HepG2 (cell line): ENCODE results near the gene FNDC3B. TPM values are rescaled to one million over a fixed set of nuclear protein-coding genes. Genes with fewer than 3 reads are reported as not detected.

ENCODE experiments used
- DZIP1 ChIP-seq: sonication (generic); formaldehyde crosslinking; IDR thresholded peaks from 2 replicates; pipeline ENCODE4 v1.5.0; 2020; ENCODE audit warnings: mild to moderate bottlenecking, missing genetic modification reagents
- IKZF1 ChIP-seq: fragments of 450-650 bp; IDR thresholded peaks from 2 replicates; pipeline ENCODE4 v1.7.1; 2016
- KLF16 ChIP-seq, 2 experiments: sonication (generic) in 1 of 2; formaldehyde crosslinking in 1 of 2; IDR thresholded peaks; 2 replicates each; pipeline versions ENCODE4 v1.6.1 to v1.8.0; 2016 to 2023; ENCODE audit warnings: missing genetic modification reagents in 2 of 2, missing compliant biosample characterization in 1 of 2
- MYPOP ChIP-seq: sonication (generic); formaldehyde crosslinking; IDR thresholded peaks from 2 replicates; pipeline ENCODE4 v1.8.1; 2023; ENCODE audit warnings: mild to moderate bottlenecking, moderate library complexity, missing genetic modification reagents
- NCOR1 ChIP-seq: fragments of 200-600 bp; sonication (generic); IDR thresholded peaks from 2 replicates; pipeline ENCODE4 v1.7.0; 2017; ENCODE audit warnings: antibody characterized with exemption, low read length, borderline replicate concordance
- NFATC3 ChIP-seq: sonication (generic); formaldehyde crosslinking; IDR thresholded peaks from 2 replicates; pipeline ENCODE4 v1.5.1; 2020; ENCODE audit warnings: mild to moderate bottlenecking, missing genetic modification reagents
- NFYB ChIP-seq: sonication (generic); formaldehyde crosslinking; IDR thresholded peaks from 2 replicates; pipeline ENCODE4 v1.4.0; 2020; ENCODE audit warnings: missing genetic modification reagents
- RNF219 ChIP-seq: sonication (generic); formaldehyde crosslinking; IDR thresholded peaks from 2 replicates; pipeline ENCODE4 v1.5.0; 2020; ENCODE audit warnings: mild to moderate bottlenecking, missing genetic modification reagents
- SOX13 ChIP-seq, 3 experiments: fragments of 450-650 bp in 1 of 3; sonication (generic) in 1 of 3; formaldehyde crosslinking in 1 of 3; IDR thresholded peaks in 2 of 3; conservative IDR thresholded peaks in 1 of 3; 2 replicates each; pipeline versions ENCODE4 v1.5.0 to v1.6.1; 2016 to 2020; ENCODE audit warnings: antibody characterized with exemption in 1 of 3, mild to moderate bottlenecking in 1 of 3, missing compliant biosample characterization in 1 of 3, missing genetic modification reagents in 1 of 3, moderate library complexity in 1 of 3
- SPEN ChIP-seq: sonication (generic); formaldehyde crosslinking; IDR thresholded peaks from 2 replicates; pipeline ENCODE4 v1.5.1; 2020; ENCODE audit warnings: low read depth, mild to moderate bottlenecking, missing genetic modification reagents
- TEF ChIP-seq: sonication (generic); formaldehyde crosslinking; IDR thresholded peaks from 2 replicates; pipeline ENCODE4 v1.5.0; 2020; ENCODE audit warnings: missing genetic modification reagents
- ZBTB46 ChIP-seq: sonication (generic); formaldehyde crosslinking; IDR thresholded peaks from 2 replicates; pipeline ENCODE4 v1.4.0; 2020; ENCODE audit warnings: mild to moderate bottlenecking, missing genetic modification reagents, borderline replicate concordance
- ZNF280D ChIP-seq: sonication (generic); formaldehyde crosslinking; IDR thresholded peaks from 2 replicates; pipeline ENCODE4 v1.5.1; 2020; ENCODE audit warnings: mild to moderate bottlenecking, missing genetic modification reagents
- ZNF556 ChIP-seq: sonication (generic); formaldehyde crosslinking; IDR thresholded peaks from 2 replicates; pipeline ENCODE4 v1.4.0; 2020; ENCODE audit warnings: mild to moderate bottlenecking, missing genetic modification reagents, borderline replicate concordance
- ZNF607 ChIP-seq: sonication (generic); formaldehyde crosslinking; IDR thresholded peaks from 2 replicates; pipeline ENCODE4 v1.5.1; 2020; ENCODE audit warnings: missing genetic modification reagents, mild to moderate bottlenecking, borderline replicate concordance
- polyA plus RNA-seq, 8 experiments: library from polyadenylated mRNA; depleted of rRNA in 3 of 8; stranded (reverse) in 7 of 8; unstranded in 1 of 8; fragments of >200 nt; fragmentation: Illumina TruSeq in 4 of 8; extraction: Trizol in 4 of 8; gene quantifications; 2 replicates each; pipeline versions ENCODE4 v1.2.1 to v1.2.3, GENCODE V29; 2011 to 2016; ENCODE audit warnings: low read depth in 4 of 8, missing spikeins in 1 of 8, mixed read lengths in 1 of 8; ENCODE audit not compliant: insufficient read depth in 1 of 8
- total RNA-seq, 5 experiments: library from RNA; depleted of rRNA; stranded (reverse); fragments of >200 nt; fragmentation: Illumina TruSeq; extraction: Trizol; gene quantifications; 2 replicates each; pipeline ENCODE4 v1.2.3, GENCODE V29; 2016; ENCODE audit warnings: low read depth in 1 of 5

FNDC3B gene
- total and polyA plus RNA-seq, 2 of the 13 experiments (the other 11 are each of a cell fraction or from before 2014, with no cell fraction given) = 74.8 to 103 TPM

- 0 out of 2 replicates have a peak, but pooled peaks have one; percentile 65 for TF ChIP-seq MYPOP (CRISPR knock-in tag)
- peak; percentile 23; the same call in 1 of the 2 replicates for TF ChIP-seq ZNF280D (CRISPR knock-in tag)
- TF ChIP-seq DZIP1 (CRISPR knock-in tag) = no peak
- no peak for TF ChIP-seq ZBTB46 (CRISPR knock-in tag)
- TF ChIP-seq ZNF556 = no peak
- TF ChIP-seq SPEN (CRISPR knock-in tag) = peak; percentile 43; the same call in 1 of the 2 replicates
- no peak for TF ChIP-seq NFATC3
- no peak for TF ChIP-seq KLF16 (CRISPR knock-in tag; IDR thresholded peaks at IDR 0.05)
- TF ChIP-seq IKZF1 = no peak
- no peak; the same call in 1 of the 2 replicates for TF ChIP-seq RNF219 (CRISPR knock-in tag)
- no peak for TF ChIP-seq SOX13 (IDR thresholded peaks at IDR 0.05)
- peak in 1 of 2 experiments; percentile 49; a peak in 1 of 4 replicates for TF ChIP-seq SOX13 (CRISPR knock-in tag; conservative IDR thresholded peaks at IDR 0.05 in 1 of 2, IDR thresholded peaks at IDR 0.05 in 1 of 2)
- TF ChIP-seq NFYB = no peak
- no peak; the same call in none of the 2 replicates for TF ChIP-seq ZNF607 (CRISPR knock-in tag)
- no peak for TF ChIP-seq NCOR1
- TF ChIP-seq TEF (CRISPR knock-in tag) = no peak; the same call in 1 of the 2 replicates
These were observed at the start of gene FNDC3B (continued) for GRCh38 chr3:172039436-172040077.
